Smooth muscle cell of the brain vasculature (primary cell): ENCODE results near the gene CYP2B6.
"Not testable (repeated sequence)": the region's sequence is repeated elsewhere in the genome, so short reads cannot be mapped to it uniquely, and the experiment has no call there.

Source experiments
- DNase-seq: peaks from one replicate; pipeline ENCODE4 v3.0.0-alpha.2; 2012; ENCODE audit warnings: low read depth, low spot score

Gene CYP2B6

GRCh38 chr19:40990972-40991381, at the start of gene CYP2B6:
Gene CYP2B6, plus strand, starts transcription at chr19:40991282. Its CDS starts 24 bp downstream, at chr19:40991306.
- no peak for DNase-seq

GRCh38 chr19:40941481-40942219, 49.4 kb upstream of the CYP2B6 start:
- no peak for DNase-seq

GRCh38 chr19:40945645-40946044, 45.4 kb upstream of the CYP2B6 start:
- no peak for DNase-seq

GRCh38 chr19:40947114-40947513, 44.0 kb upstream of the CYP2B6 start:
- DNase-seq, result no peak

GRCh38 chr19:40947573-40947972, 43.5 kb upstream of the CYP2B6 start:
- DNase-seq, result no peak

GRCh38 chr19:40948580-40949299, 42.3 kb upstream of the CYP2B6 start:
- no peak for DNase-seq

GRCh38 chr19:40954573-40954972, 36.5 kb upstream of the CYP2B6 start:
- no peak for DNase-seq

- no peak for DNase-seq
These were observed 31.7 kb upstream of the CYP2B6 start for GRCh38 chr19:40959338-40959737.

- no peak for DNase-seq
These were observed 30.9 kb upstream of the CYP2B6 start for GRCh38 chr19:40960062-40960685.

GRCh38 chr19:40960780-40961179, 30.3 kb upstream of the CYP2B6 start:
- no peak for DNase-seq

GRCh38 chr19:40962460-40962961, 28.6 kb upstream of the CYP2B6 start:
- DNase-seq, result peak; percentile 6

GRCh38 chr19:40964361-40964760, 26.7 kb upstream of the CYP2B6 start:
- DNase-seq, result not testable (repeated sequence)

- DNase-seq, result not testable (repeated sequence)
These were observed 25.7 kb upstream of the CYP2B6 start for GRCh38 chr19:40965351-40965750.

- DNase-seq, result not testable (repeated sequence)
These were observed 24.5 kb upstream of the CYP2B6 start for GRCh38 chr19:40966591-40966990.

- not testable (repeated sequence) for DNase-seq
These were observed 23.0 kb upstream of the CYP2B6 start for GRCh38 chr19:40968065-40968464.

GRCh38 chr19:40969721-40970120, 21.4 kb upstream of the CYP2B6 start:
- not testable (repeated sequence) for DNase-seq

GRCh38 chr19:40970396-40971345, 20.4 kb upstream of the CYP2B6 start:
- DNase-seq, result not testable (repeated sequence)

- peak; percentile 32 for DNase-seq
These were observed 16.4 kb upstream of the CYP2B6 start for GRCh38 chr19:40974633-40975037.

- DNase-seq, result no peak
These were observed 14.9 kb upstream of the CYP2B6 start for GRCh38 chr19:40976134-40976533.

- no peak for DNase-seq
These were observed 14.4 kb upstream of the CYP2B6 start for GRCh38 chr19:40976724-40977123.

- not testable (repeated sequence) for DNase-seq
These were observed 11.3 kb upstream of the CYP2B6 start for GRCh38 chr19:40979759-40980158.
